ENCODE measurements around the gene NAP1L4.

DNA sequence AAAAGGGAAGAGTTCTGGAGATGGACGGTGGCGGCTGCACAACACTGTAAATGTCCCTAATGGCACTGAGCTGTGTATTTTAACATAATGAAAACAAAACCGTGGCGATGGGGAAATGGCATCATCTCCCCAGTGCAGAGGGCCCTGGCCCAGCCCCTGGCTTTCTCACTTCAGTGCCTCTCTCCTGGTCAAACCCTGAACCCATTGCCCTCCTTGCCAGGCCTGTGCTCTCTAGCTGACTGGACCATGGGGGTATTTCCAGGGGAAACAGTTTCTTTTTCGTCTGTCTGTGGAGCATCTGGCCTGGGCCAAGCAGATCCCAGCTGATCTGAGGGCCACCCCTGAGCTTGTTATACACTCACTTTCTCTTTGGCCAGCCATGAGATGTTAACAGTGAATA is 17.4 kb upstream of the NAP1L4 start:
- TF ChIP-seq, protein P1, sequence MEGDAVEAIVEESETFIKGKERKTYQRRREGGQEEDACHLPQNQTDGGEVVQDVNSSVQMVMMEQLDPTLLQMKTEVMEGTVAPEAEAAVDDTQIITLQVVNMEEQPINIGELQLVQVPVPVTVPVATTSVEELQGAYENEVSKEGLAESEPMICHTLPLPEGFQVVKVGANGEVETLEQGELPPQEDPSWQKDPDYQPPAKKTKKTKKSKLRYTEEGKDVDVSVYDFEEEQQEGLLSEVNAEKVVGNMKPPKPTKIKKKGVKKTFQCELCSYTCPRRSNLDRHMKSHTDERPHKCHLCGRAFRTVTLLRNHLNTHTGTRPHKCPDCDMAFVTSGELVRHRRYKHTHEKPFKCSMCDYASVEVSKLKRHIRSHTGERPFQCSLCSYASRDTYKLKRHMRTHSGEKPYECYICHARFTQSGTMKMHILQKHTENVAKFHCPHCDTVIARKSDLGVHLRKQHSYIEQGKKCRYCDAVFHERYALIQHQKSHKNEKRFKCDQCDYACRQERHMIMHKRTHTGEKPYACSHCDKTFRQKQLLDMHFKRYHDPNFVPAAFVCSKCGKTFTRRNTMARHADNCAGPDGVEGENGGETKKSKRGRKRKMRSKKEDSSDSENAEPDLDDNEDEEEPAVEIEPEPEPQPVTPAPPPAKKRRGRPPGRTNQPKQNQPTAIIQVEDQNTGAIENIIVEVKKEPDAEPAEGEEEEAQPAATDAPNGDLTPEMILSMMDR (IDR thresholded peaks at IDR 0.05 in 8 of 11, conservative IDR thresholded peaks at IDR 0.05 in 3 of 11), result no peak
- no peak for TF ChIP-seq POLR2A (IDR thresholded peaks at IDR 0.05)
